ENCODE measurements around the gene FKBP3. TPM values are rescaled to one million over a fixed set of nuclear protein-coding genes. Genes with fewer than 3 reads are reported as not detected.

The FKBP3 gene
- total and polyA plus RNA-seq, 2 of the 8 experiments (the other 6 are each of a cell fraction or from before 2014, with no cell fraction given) = 36.0 to 149 TPM

GRCh38 chr14:45135659-45136395, 1.5 kb upstream of the FKBP3 start, which contains the start of gene FANCM:
TSS of gene FANCM (plus strand) at chr14:45135930. CDS start at chr14:45136032, 102 bp downstream.
- CTCF ChIA-PET (ENCODE audit: partially characterized antibody) = interaction anchor here (0.6 to 1.6 kb wide), 6 partner anchors 9 to 392 kb away, joined by 3 to 7 read pairs (median 4); no protein-coding TSS in a partner anchor
- no peak within 1 kb of the TSS for H2BK120ac ChIP-seq (replicated peaks; ENCODE audit: low read depth, low read length)
- peaks cover 0 to 3% (median 0%) of the 10 kb centered on the region in 4 experiments; a peak in 3 of 7 replicates for H3K4me1 ChIP-seq (replicated peaks in 1 of 4; ENCODE audit: control insufficient read depth in 3 of 4, insufficient read depth in 4 of 4, low read length in 3 of 4)
- H3K79me2 ChIP-seq (ENCODE audit: control insufficient read depth in 1 of 2, insufficient read depth in 2 of 2, low read length in 2 of 2) = peaks cover 4 to 78% of the 10 kb centered on the region in 2 experiments; a peak in 3 of 4 replicates
- H2BK20ac ChIP-seq (ENCODE audit: low read length) = no peak within 1 kb of the TSS
- FAIRE-seq (peak; percentile 93), DNase-seq (ENCODE audit: low read depth in 1 of 2, low spot score in 2 of 2) (peak; percentile 80 to 91)
- peak within 1 kb of the TSS; percentile 89 to 96 (median 94) for H3K4me3 ChIP-seq (ENCODE audit: extremely low read depth in 1 of 4, insufficient read depth in 2 of 4, low read depth in 3 of 4, low read length in 4 of 4)
- POLR2A ChIA-PET (ENCODE audit: partially characterized antibody) = interaction anchor here (0.6 to 1.5 kb wide), 6 partner anchors 11 to 62 kb away, joined by 3 to 6 read pairs (median 4); no protein-coding TSS in a partner anchor
- H3K9ac ChIP-seq (replicated peaks in 1 of 4; ENCODE audit: extremely low read depth in 1 of 4, low read depth in 3 of 4, low read length in 3 of 4) = peak within 1 kb of the TSS in 3 of 4 experiments; percentile 84 to 98 (median 97); a peak in 6 of 7 replicates
- no peak within 1 kb of the TSS for H3K23ac ChIP-seq (ENCODE audit: insufficient read length)
- H2BK12ac ChIP-seq (ENCODE audit: low read depth, low read length) = no peak within 1 kb of the TSS
- H3K4ac ChIP-seq (replicated peaks; ENCODE audit: insufficient read length, low read depth, low read length) = no peak within 1 kb of the TSS
- peaks cover 5% of the 10 kb centered on the region for H3K23me2 ChIP-seq (ENCODE audit: low read depth, low read length)
- H3K18ac ChIP-seq (ENCODE audit: extremely low read depth, low read length) = no peak within 1 kb of the TSS
- H2BK5ac ChIP-seq (ENCODE audit: low read depth, low read length) = peak within 1 kb of the TSS; percentile 60; the same call in 1 of the 2 replicates
- H3K27ac ChIP-seq (ENCODE audit: low read depth, low read length) = peak within 1 kb of the TSS; percentile 50; the same call in 1 of the 2 replicates
- H2BK15ac ChIP-seq (ENCODE audit: low read length) = no peak within 1 kb of the TSS
- H3K4me2 ChIP-seq (ENCODE audit: insufficient read depth in 1 of 2, low read depth in 2 of 2, low read length in 2 of 2) = peak within 1 kb of the TSS; percentile 63 to 87
- no peaks in the 10 kb centered on the region for H3K79me1 ChIP-seq (ENCODE audit: low read depth, low read length)
- 1% methylated on average over 48 of the region's 48 CpGs; no CpG with 5 or more reads in 1 of the 2 experiments for WGBS, 2 experiments (ENCODE audit: extremely low coverage in 1 of 2, insufficient coverage in 1 of 2, insufficient read length in 1 of 2, insufficient replicate concordance in 2 of 2, low coverage in 1 of 2, low lambda C conversion rate in 2 of 2, missing lambda C conversion rate in 1 of 2)
- H3K9me3 ChIP-seq (ENCODE audit: insufficient read depth in 2 of 2, low read depth in 1 of 2, low read length in 1 of 2) = no peaks in the 10 kb centered on the region
- H3K56ac ChIP-seq (replicated peaks; ENCODE audit: insufficient read length, low read depth, low read length) = no peak within 1 kb of the TSS
- no peak within 1 kb of the TSS for H3K14ac ChIP-seq (ENCODE audit: insufficient read length)
- no peaks in the 10 kb centered on the region for H3K27me3 ChIP-seq (replicated peaks in 1 of 4; ENCODE audit: control insufficient read depth in 3 of 4, extremely low read depth in 1 of 4, insufficient read depth in 3 of 4, low read length in 3 of 4)
- H4K91ac ChIP-seq (replicated peaks; ENCODE audit: insufficient read length, low read length) = no peak within 1 kb of the TSS
- no peaks in the 10 kb centered on the region for H3K36me3 ChIP-seq (ENCODE audit: control insufficient read depth in 2 of 4, insufficient read depth in 4 of 4, low read length in 3 of 4)
- no peak within 1 kb of the TSS for H2AK5ac ChIP-seq (ENCODE audit: low read depth, low read length)
- H4K5ac ChIP-seq (ENCODE audit: insufficient read length, low read depth, low read length) = peak within 1 kb of the TSS; percentile 18
- peak within 1 kb of the TSS; percentile 93 for H2AFZ ChIP-seq (ENCODE audit: low read length)
- H4K8ac ChIP-seq (ENCODE audit: extremely low read depth, insufficient read depth, low read length) = peak within 1 kb of the TSS; percentile 68; the same call in 1 of the 2 replicates
- H4K20me1 ChIP-seq (replicated peaks in 1 of 2; ENCODE audit: control insufficient read depth in 1 of 2, insufficient read depth in 2 of 2, low read length in 2 of 2) = peaks cover 0 to 4% of the 10 kb centered on the region in 2 experiments
- TF ChIP-seq POLR2AphosphoS5 (IDR thresholded peaks at IDR 0.05; ENCODE audit: low read depth, low read length) (peak; percentile 63; the same call in 1 of the 2 replicates), KDM5A (IDR thresholded peaks at IDR 0.05; ENCODE audit: low read length) (peak; percentile 44; the same call in 1 of the 2 replicates), TBP (IDR thresholded peaks at IDR 0.05; ENCODE audit: low read depth, low read length) (peak; percentile 51; the same call in 1 of the 2 replicates), SP2 (IDR thresholded peaks at IDR 0.05; ENCODE audit: low read length) (peak; percentile 53; the same call in 1 of the 2 replicates), BCL11A (IDR thresholded peaks at IDR 0.05; ENCODE audit: low read depth in 2 of 2, low read length in 2 of 2) (no peak), HDAC2 (IDR thresholded peaks at IDR 0.05; ENCODE audit: borderline replicate concordance in 1 of 2, low read depth in 2 of 2, low read length in 2 of 2) (peak in 1 of 2 experiments; percentile 90; a peak in 1 of 4 replicates), POLR2A (IDR thresholded peaks at IDR 0.05; ENCODE audit: control extremely low read depth in 1 of 2, low read depth in 2 of 2, low read length in 2 of 2) (peak in 1 of 2 experiments; percentile 68; a peak in 2 of 3 replicates), CREB1 (IDR thresholded peaks at IDR 0.05) (0 out of 2 replicates have a peak, but pooled peaks have one; percentile 15), GABPA (IDR thresholded peaks at IDR 0.05; ENCODE audit: borderline replicate concordance, insufficient read depth, low read length) (peak; percentile 95)
- TF ChIP-seq, protein P1, sequence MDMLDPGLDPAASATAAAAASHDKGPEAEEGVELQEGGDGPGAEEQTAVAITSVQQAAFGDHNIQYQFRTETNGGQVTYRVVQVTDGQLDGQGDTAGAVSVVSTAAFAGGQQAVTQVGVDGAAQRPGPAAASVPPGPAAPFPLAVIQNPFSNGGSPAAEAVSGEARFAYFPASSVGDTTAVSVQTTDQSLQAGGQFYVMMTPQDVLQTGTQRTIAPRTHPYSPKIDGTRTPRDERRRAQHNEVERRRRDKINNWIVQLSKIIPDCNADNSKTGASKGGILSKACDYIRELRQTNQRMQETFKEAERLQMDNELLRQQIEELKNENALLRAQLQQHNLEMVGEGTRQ (IDR thresholded peaks at IDR 0.05; ENCODE audit: low read length) = no peak

All from H1 (cell line).